ENCODE results near the gene ZCCHC18. TPM values are rescaled to one million over a fixed set of nuclear protein-coding genes. Genes with fewer than 3 reads are reported as not detected.

ZCCHC18 gene
- total RNA-seq, 6 experiments from 2014 or later: 0.12 to 0.27 TPM; not detected in 4

DNA sequence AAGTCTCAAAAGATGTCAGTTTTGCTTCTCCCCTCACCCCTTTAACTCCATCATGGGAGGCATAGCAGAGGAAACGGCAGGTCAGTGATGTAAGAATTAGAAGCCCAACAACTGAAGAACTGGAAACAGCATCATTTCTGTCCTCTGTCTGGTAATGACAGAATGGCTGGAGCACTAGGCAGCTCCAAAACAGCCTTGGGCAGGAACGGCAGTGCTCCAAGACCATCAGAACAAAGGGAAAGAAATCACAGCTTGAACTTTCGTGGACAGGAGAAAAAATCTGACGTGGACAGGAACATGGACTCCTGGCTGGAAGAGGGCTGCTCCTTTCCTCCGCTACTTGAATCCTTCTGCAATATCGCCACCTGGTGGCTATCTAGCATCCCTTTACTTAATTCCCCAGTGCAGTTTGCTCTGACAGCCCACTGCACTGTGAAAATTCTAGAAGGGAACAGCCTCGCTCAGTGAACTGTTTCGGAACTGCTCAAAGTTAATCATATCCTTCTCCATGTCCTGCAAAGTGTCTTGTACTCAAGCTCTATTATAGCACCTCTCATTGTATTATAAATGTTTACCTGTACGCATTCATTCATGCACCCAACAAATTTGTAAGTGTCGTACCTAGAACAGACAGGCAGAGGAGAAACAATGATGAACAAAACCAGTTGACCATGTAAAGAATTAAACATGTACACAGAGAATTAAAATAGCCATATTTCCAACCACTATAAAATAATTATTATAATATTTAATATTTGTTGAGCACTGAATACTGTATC lies 24.1 kb downstream of the ZCCHC18 start:
- H3K4me3 ChIP-seq: peak overlapping the region in 1 of 3 donors; percentile 28
- no peaks in the 10 kb centered on the region for H3K4me1 ChIP-seq
- intact Hi-C loops (cut with DNase I): no loop called here
- H3K36me3 ChIP-seq: no peaks in the 10 kb centered on the region
- TF ChIP-seq, protein P1, sequence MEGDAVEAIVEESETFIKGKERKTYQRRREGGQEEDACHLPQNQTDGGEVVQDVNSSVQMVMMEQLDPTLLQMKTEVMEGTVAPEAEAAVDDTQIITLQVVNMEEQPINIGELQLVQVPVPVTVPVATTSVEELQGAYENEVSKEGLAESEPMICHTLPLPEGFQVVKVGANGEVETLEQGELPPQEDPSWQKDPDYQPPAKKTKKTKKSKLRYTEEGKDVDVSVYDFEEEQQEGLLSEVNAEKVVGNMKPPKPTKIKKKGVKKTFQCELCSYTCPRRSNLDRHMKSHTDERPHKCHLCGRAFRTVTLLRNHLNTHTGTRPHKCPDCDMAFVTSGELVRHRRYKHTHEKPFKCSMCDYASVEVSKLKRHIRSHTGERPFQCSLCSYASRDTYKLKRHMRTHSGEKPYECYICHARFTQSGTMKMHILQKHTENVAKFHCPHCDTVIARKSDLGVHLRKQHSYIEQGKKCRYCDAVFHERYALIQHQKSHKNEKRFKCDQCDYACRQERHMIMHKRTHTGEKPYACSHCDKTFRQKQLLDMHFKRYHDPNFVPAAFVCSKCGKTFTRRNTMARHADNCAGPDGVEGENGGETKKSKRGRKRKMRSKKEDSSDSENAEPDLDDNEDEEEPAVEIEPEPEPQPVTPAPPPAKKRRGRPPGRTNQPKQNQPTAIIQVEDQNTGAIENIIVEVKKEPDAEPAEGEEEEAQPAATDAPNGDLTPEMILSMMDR (IDR thresholded peaks at IDR 0.05): peak; percentile 69 to 93 (median 90)
- no peak for TF ChIP-seq POLR2A (IDR thresholded peaks at IDR 0.05)
- ATAC-seq (peak; percentile 86 to 97 (median 95)), DNase-seq (peak in 2 of 3 donors; percentile 33 to 62)
- WGBS (ENCODE audit: insufficient coverage, low coverage, low lambda C conversion rate, missing lambda C conversion rate): 20% methylated on average over 10 of the region's 10 CpGs
- no peaks in the 10 kb centered on the region for H3K27me3 ChIP-seq
- no peak overlapping the region for H3K27ac ChIP-seq
- H3K9me3 ChIP-seq: no peaks in the 10 kb centered on the region

DNA sequence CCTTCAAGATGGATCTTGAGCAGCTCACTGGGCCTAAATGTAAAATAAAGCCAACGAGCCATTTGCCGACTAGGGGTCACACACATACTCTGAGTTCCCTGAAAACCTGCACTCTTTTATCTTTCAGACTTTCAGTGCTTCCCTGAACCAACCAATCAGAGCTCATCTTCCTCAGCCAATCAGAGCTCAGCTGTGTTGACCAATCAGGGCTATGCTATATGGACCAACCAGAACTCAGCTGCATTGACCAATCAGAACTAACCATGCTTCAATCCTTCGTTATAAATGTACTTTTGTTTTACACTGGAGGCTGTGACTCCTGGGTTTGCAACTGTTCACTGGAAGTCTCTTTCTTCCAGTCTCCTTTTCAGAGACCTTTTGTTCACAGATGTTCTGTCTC lies 25.2 kb downstream of the ZCCHC18 start:
- ATAC-seq: no peak
- intact Hi-C loops (cut with DNase I): no loop called here
- no peak for DNase-seq
- Histone ChIP-seq H3K27me3 (no peaks in the 10 kb centered on the region), H3K27ac (no peak overlapping the region), H3K4me3 (no peak overlapping the region), H3K36me3 (no peaks in the 10 kb centered on the region), H3K9me3 (no peaks in the 10 kb centered on the region), H3K4me1 (no peaks in the 10 kb centered on the region)
- WGBS (ENCODE audit: insufficient coverage, low coverage, low lambda C conversion rate, missing lambda C conversion rate): 50% methylated on average over 1 of the region's 3 CpGs
- TF ChIP-seq, protein P1 (IDR thresholded peaks at IDR 0.05): no peak
- TF ChIP-seq POLR2A (IDR thresholded peaks at IDR 0.05): no peak

DNA sequence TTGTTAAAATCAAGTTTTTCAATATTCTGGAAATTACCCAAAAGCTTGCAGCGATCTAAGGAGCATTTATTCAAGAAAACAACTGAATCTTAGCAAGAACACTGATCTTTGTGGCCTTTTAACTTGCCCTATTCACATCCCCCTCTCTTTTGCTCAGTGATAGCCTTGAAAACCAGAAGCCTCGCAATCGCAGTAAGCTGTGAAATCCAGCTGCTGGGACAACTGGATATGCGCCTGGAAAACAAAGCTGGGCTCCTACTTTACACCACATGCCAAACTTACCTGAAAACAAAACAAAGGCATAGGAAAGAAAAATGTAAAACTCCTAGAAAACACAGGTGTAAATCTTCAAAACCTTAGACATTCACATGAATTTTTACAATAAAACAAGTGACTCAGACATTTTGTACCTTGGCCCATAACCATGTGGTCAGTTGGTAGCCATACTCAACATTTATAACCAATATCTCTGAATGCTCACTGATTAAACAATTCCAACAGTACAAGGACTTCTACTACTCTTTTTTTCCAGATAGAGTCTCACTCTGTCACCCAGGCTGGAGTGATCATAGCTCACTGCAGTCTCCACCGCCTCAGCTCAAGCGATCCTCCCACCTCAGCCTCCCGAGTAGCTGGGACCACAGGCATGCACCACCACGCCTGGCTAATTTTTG lies 28.9 kb downstream of the ZCCHC18 start:
- H3K4me3 ChIP-seq: no peak overlapping the region
- ATAC-seq (no peak), DNase-seq (no peak)
- TF ChIP-seq, protein P1 (IDR thresholded peaks at IDR 0.05): no peak
- no peak for TF ChIP-seq POLR2A (IDR thresholded peaks at IDR 0.05)
- WGBS (ENCODE audit: insufficient coverage, low coverage, low lambda C conversion rate, missing lambda C conversion rate): 69% methylated on average over 8 of the region's 8 CpGs
- intact Hi-C loops (cut with DNase I): no loop called here
- no peak overlapping the region for H3K27ac ChIP-seq
- H3K9me3 ChIP-seq: no peaks in the 10 kb centered on the region
- H3K4me1 ChIP-seq: no peaks in the 10 kb centered on the region
- no peaks in the 10 kb centered on the region for H3K27me3 ChIP-seq
- H3K36me3 ChIP-seq: no peaks in the 10 kb centered on the region

DNA sequence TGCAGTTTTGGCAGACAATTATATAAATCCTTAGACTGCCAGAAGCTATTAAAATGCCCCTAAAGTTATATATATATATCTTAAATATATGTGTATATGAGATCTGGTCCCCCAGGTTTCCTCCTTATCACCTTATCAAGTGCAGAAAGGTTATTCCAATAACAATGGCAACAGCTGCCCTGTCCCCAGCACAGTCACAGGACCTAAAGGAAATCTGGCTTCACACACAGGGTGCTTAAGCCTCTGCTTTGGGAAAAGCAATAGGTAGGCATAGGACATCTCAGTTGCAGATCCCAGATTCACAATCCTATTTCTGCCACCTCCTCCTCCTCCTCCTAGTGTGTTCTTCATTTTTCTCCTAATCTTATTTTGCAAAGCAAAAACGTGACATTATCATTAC lies 38.7 kb downstream of the ZCCHC18 start:
- WGBS (ENCODE audit: insufficient coverage, low coverage, low lambda C conversion rate, missing lambda C conversion rate): 27% methylated on average over 1 of the region's 1 CpG
- no peaks in the 10 kb centered on the region for H3K27me3 ChIP-seq
- TF ChIP-seq, protein P1 (IDR thresholded peaks at IDR 0.05): no peak
- no peak for TF ChIP-seq POLR2A (IDR thresholded peaks at IDR 0.05)
- no peaks in the 10 kb centered on the region for H3K36me3 ChIP-seq
- ATAC-seq (no peak), DNase-seq (no peak)
- no peaks in the 10 kb centered on the region for H3K9me3 ChIP-seq
- no peak overlapping the region for H3K27ac ChIP-seq
- no peak overlapping the region for H3K4me3 ChIP-seq
- peaks cover 0 to 6% (median 0%) of the 10 kb centered on the region in 4 donors for H3K4me1 ChIP-seq
- intact Hi-C loops (cut with DNase I): no loop called here
